Astrocyte of the spinal cord (primary cell): ENCODE measurements around the gene CRTAC1.

Experiments used
- DNase-seq: peaks from one replicate; pipeline ENCODE4 v3.0.0; 2011; ENCODE audit warnings: low read depth, low spot score
- H3K4me3 ChIP-seq: 2 replicates; pipeline ENCODE4 v1.5.1; 2011; ENCODE audit warnings: low read depth, mild to moderate bottlenecking, low read length, moderate library complexity
- CTCF ChIP-seq: IDR thresholded peaks from 2 replicates; pipeline ENCODE4 v1.5.1; 2012; ENCODE audit warnings: low read depth, mild to moderate bottlenecking, low read length, inconsistent platforms
- in situ Hi-C: cut with HindIII; loops from 2 replicates; pipeline ENCODE4 v1.10.0; 2017; ENCODE audit warnings: low sequenced_read_pairs

Gene CRTAC1

GRCh38 chr10:97888641-97889262 is 141.7 kb downstream of the CRTAC1 start:
- no peak overlapping the region for H3K4me3 ChIP-seq
- no peak for TF ChIP-seq CTCF
- in situ Hi-C loops: no loop called here
- peak; percentile 56 for DNase-seq

GRCh38 chr10:97888134-97888533 is 142.3 kb downstream of the CRTAC1 start:
- in situ Hi-C loops: no loop called here

GRCh38 chr10:97887399-97887798 is 143.0 kb downstream of the CRTAC1 start:
- no peak for TF ChIP-seq CTCF
- DNase-seq: no peak
- in situ Hi-C loops: no loop called here
- no peak overlapping the region for H3K4me3 ChIP-seq

More at GRCh38 chr10:97888134-97888533, 142.3 kb downstream of the CRTAC1 start:
- no peak overlapping the region for H3K4me3 ChIP-seq
- no peak for TF ChIP-seq CTCF
- no peak for DNase-seq

- no peak for DNase-seq
- H3K4me3 ChIP-seq: no peak overlapping the region
- no peak for TF ChIP-seq CTCF
- in situ Hi-C loops: no loop called here
Observed at GRCh38 chr10:97886286-97886685, 144.1 kb downstream of the CRTAC1 start.

GRCh38 chr10:97883092-97883485 is 147.3 kb downstream of the CRTAC1 start:
- no peak for TF ChIP-seq CTCF
- DNase-seq: no peak
- in situ Hi-C loops: no loop called here
- no peak overlapping the region for H3K4me3 ChIP-seq

- no peak for TF ChIP-seq CTCF
- peak; percentile 89 for DNase-seq
- in situ Hi-C loops: no loop called here
- H3K4me3 ChIP-seq: no peak overlapping the region
Observed at GRCh38 chr10:97882142-97883091, 148.0 kb downstream of the CRTAC1 start.
